ENCODE data around the gene RNPEP. TPM values are rescaled to one million over a fixed set of nuclear protein-coding genes. Genes with fewer than 3 reads are reported as not detected.
"Not testable (repeated sequence)": the region's sequence is repeated elsewhere in the genome, so short reads cannot be mapped to it uniquely, and the experiment has no call there.

The RNPEP gene
- total and polyA plus RNA-seq, 11 donors, result 12.4 to 36.2 (median 15.6) TPM

- no peak for DNase-seq
- intact Hi-C loops (cut with DNase I), result loop anchor here in 6 of 10 donors (2.0 to 5.0 kb wide), 4 partner anchors 27 to 67 kb away; partner anchors contain the start of genes RNPEP (in 1 of the 6) and SHISA4 (in 1 of the 6)
- Histone ChIP-seq H3K4me1 (peaks cover 0 to 20% (median 11%) of the 10 kb centered on the region in 12 donors), H3K36me3 (peaks cover 0 to 39% (median 35%) of the 10 kb centered on the region in 9 donors), H3K4me3 (peak overlapping the region; percentile 64 to 95 (median 78)), H3K27me3 (no peaks in the 10 kb centered on the region), H3K27ac (peak overlapping the region; percentile 68 to 91 (median 80)), H3K9me3 (no peaks in the 10 kb centered on the region)
- ATAC-seq, result peak in 3 of 4 donors; percentile 48 to 59 (median 52)
- TF ChIP-seq POLR2A (IDR thresholded peaks at IDR 0.05) (no peak), CTCF (IDR thresholded peaks at IDR 0.05) (no peak)
- 0 to 1% (median 1%) methylated on average over 17 of the region's 17 CpGs for WGBS, 4 donors
These were observed 26.7 kb upstream of the RNPEP start for GRCh38 chr1:201955729-201956143.

GRCh38 chr1:201958348-201958747 lies 24.1 kb upstream of the RNPEP start:
- Histone ChIP-seq H3K27me3 (no peaks in the 10 kb centered on the region), H3K4me1 (peaks cover 0 to 20% (median 11%) of the 10 kb centered on the region in 12 donors), H3K27ac (no peak overlapping the region), H3K9me3 (no peaks in the 10 kb centered on the region), H3K36me3 (peaks cover 0 to 65% (median 62%) of the 10 kb centered on the region in 9 donors), H3K4me3 (no peak overlapping the region)
- intact Hi-C loops (cut with DNase I), result loop anchor here in 3 of 10 donors (5.0 kb wide), 1 partner anchor 61 kb away; no protein-coding TSS in a partner anchor
- TF ChIP-seq CTCF (IDR thresholded peaks at IDR 0.05) (no peak), POLR2A (IDR thresholded peaks at IDR 0.05) (no peak)
- ATAC-seq, result no peak
- no peak for DNase-seq
- 78 to 89% (median 83%) methylated on average over 5 of the region's 5 CpGs for WGBS, 4 donors

GRCh38 chr1:201962382-201962781 lies 20.1 kb upstream of the RNPEP start:
- H3K36me3 ChIP-seq, result peaks cover 0 to 100% (median 97%) of the 10 kb centered on the region in 9 donors
- intact Hi-C loops (cut with DNase I); H3K27me3 ChIP-seq; H3K9me3 ChIP-seq; H3K27ac ChIP-seq; H3K4me3 ChIP-seq; DNase-seq; H3K4me1 ChIP-seq; ATAC-seq: not testable (repeated sequence)
- WGBS, 4 donors, result 92 to 95% (median 93%) methylated on average over 10 of the region's 10 CpGs

GRCh38 chr1:201964261-201964660 lies 18.2 kb upstream of the RNPEP start:
- Histone ChIP-seq H3K4me3 (no peak overlapping the region), H3K9me3 (no peaks in the 10 kb centered on the region), H3K36me3 (peaks cover 0 to 100% (median 97%) of the 10 kb centered on the region in 9 donors), H3K4me1 (peaks cover 0 to 4% (median 0%) of the 10 kb centered on the region in 12 donors), H3K27me3 (no peaks in the 10 kb centered on the region), H3K27ac (no peak overlapping the region)
- TF ChIP-seq CTCF (IDR thresholded peaks at IDR 0.05) (no peak), POLR2A (IDR thresholded peaks at IDR 0.05) (no peak)
- intact Hi-C loops (cut with DNase I), result no loop called here
- 80 to 95% (median 90%) methylated on average over 1 of the region's 1 CpG for WGBS, 4 donors
- DNase-seq, result no peak
- no peak for ATAC-seq

- Histone ChIP-seq H3K36me3 (peaks cover 3 to 100% (median 96%) of the 10 kb centered on the region in 9 donors), H3K27me3 (no peaks in the 10 kb centered on the region), H3K4me1 (peaks cover 0 to 4% (median 0%) of the 10 kb centered on the region in 12 donors), H3K4me3 (no peak overlapping the region), H3K27ac (no peak overlapping the region), H3K9me3 (no peaks in the 10 kb centered on the region)
- TF ChIP-seq POLR2A (IDR thresholded peaks at IDR 0.05), result no peak
- no peak for TF ChIP-seq CTCF (IDR thresholded peaks at IDR 0.05)
- ATAC-seq (no peak), DNase-seq (no peak)
- intact Hi-C loops (cut with DNase I), result no loop called here
- WGBS, 4 donors, result 91 to 94% (median 93%) methylated on average over 5 of the region's 5 CpGs
These were observed 16.3 kb upstream of the RNPEP start for GRCh38 chr1:201966171-201966570.

All from heart left ventricle (tissue), 16 donors.